ENCODE results near the gene GAK.
"Not testable (repeated sequence)": the region's sequence is repeated elsewhere in the genome, so short reads cannot be mapped to it uniquely, and the experiment has no call there.

The GAK gene

GRCh38 chr4:931960-932712, at the start of gene GAK, which contains the start of gene TMEM175:
Gene GAK (minus strand): TSS chr4:932316. CDS start chr4:932187, 129 bp downstream.
Gene TMEM175 (plus strand): TSS chr4:932460. CDS start chr4:947740, 15,280 bp downstream.
- peak; percentile 76 for DNase-seq

DNA sequence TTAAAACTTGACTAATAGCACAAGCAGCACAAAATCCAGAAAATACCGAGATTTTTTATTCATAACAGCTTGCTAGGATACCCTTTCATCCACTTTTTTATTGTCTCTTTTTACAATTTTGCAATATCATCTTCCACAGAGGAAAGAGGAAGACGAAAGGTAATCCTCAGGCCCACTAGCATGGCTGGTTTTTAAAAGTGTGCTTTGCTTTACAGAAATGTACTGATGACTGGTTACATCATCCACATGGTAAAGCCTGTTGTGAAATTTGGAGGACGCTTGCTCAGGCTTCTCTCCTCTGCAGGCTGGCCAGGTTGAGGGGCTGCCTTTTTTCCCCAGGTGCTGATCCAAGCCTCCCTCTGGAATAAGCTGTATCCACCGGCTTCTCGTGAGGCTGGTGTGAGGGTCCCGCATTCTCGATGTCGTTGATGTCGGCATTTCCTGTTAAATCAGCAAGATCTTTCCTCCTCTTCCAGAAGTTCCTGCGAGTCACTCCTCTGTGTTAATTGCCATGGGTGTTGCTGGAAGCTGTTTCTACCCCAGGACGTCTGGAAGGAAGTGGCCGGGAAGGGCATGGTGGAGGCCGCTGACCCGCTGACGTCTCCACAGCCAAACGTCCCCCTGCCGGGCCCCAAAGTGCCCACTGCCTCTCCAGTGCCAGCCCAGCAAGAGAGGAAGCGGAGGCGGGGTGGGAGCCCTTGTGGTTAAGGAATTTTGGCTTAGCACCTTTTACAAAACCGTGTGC, 47.0 kb upstream of the GAK start:
- DNase-seq, result no peak

GRCh38 chr4:976016-976415, 43.9 kb upstream of the GAK start:
- DNase-seq, result not testable (repeated sequence)

- no peak for DNase-seq
Measured at GRCh38 chr4:974668-975067, 42.6 kb upstream of the GAK start.

GRCh38 chr4:973431-974397, 41.6 kb upstream of the GAK start, which contains the start of gene DGKQ:
Gene DGKQ (minus strand): TSS chr4:973569. CDS start chr4:973482, 87 bp downstream.
- DNase-seq, result peak; percentile 43

- peak; percentile 1 for DNase-seq
Measured at GRCh38 chr4:972651-973424, 40.7 kb upstream of the GAK start.

DNA sequence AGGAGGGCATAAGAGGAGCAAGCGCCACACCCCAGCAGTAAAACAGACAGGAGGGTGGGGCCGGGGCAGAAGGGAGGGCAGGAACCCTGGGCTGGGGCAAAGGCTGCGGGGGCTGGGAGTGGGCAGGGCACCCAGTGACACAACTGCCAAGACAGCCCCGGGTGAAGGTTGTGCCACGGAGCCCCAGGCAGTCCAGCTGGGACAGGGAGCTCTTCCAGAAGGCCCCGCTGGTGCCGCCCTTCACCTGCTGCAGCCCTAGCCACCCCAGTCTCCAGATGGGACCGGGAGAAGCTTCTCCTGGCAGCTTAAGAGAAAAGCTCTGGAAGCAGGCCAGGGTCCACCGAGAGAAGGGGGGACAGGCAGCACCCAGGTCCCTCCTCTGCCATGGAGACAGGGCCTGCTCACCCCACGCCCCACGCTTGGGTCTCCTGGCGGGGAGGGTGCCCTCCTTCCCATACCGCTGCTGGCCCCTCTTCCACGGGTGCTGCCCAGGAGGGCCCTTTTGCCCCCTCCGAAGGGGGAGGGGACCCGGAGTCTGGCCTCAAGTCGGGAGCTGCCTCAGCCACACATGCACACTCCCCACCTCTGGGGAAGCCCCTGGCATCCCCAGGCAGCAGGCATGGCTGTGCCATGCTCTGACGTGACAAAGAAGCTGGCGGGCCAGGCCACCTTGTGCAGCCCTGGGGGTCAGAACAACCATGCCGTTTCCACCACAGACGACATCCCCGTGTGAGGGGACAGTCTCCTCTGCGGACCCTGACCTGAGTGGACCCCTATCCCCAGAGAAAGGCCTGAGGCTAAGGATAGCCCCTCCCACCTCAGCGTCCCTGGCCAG, 39.8 kb upstream of the GAK start:
- peak; percentile 0 for DNase-seq

DNA sequence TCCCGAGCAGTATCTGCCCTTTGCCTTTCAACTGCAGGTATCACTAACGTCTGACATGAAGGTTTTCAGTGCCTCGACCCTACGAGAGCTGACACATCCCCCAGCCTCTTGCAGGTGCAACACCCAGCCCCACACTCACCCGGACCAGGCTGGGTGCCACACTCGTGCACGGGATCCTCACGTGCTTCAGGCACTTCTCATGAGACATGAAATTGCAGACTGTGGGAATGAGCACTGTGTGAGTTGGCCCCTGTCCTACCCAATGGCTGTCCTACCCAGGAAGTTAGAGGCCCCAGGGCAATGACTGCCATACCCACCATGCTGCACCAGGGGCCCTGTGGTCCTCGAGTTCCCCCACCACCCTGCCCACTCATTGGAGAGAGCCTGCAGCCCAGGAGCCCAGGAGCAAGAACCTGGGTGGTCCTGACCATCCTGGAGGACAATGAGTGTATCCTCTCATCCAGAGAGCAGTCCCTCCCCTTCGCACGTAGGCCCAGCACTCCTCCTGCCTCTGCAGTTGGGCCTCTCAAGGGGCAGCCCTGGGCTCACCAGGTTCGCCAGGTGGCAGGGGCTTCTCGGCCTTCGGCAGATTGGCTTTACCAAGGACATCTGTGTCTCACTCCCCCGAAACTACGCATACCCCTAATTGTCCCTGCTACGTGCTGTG, 38.9 kb upstream of the GAK start:
- no peak for DNase-seq

- no peak for DNase-seq
Measured at GRCh38 chr4:970046-970745, 38.1 kb upstream of the GAK start.

GRCh38 chr4:968621-969394, 36.7 kb upstream of the GAK start:
- DNase-seq, result no peak

- DNase-seq, result no peak
Measured at GRCh38 chr4:968221-968620, 36.1 kb upstream of the GAK start.

- no peak for DNase-seq
Measured at GRCh38 chr4:967113-968104, 35.3 kb upstream of the GAK start.

DNA sequence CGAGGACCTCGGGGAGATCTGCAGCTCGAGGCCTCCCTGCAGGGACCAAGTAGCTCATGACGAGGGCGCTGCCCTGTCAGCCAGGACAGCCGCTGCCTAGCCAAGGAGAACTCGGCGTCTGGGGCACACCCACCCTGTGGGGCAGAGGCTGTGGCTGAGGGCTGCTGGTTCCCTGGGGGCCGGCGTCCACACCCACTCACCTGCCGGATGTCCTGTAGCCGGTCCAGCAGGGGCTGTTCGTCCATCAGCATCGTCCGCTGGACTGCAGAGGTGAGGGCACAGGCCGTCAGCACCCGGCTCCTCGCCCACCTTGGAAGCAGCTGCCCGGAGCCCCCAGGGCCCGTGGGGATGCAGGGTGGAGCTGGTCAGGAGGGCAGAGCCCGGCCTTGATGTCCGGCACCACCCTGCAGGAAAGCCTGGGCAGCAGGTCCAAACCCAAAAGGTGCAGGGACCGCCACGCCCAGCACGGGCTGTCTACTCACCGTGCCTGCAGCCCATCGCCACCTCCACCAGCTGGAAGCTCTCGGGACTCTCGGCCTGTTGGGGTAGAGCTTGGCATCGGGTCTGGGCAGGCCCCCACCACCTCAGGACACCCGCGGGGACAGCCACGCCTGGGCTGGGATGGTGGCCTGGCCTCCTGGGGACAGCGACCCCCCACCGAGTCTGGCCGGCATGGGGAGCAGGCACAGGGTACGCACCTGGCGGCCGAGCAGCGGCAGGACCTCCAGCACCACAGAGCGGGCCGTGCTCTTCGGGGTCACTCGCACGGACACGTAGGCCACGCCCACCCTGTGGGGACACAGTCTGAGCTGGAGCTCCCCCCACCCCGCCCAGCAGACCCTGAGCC, 34.4 kb upstream of the GAK start:
- no peak for DNase-seq

DNA sequence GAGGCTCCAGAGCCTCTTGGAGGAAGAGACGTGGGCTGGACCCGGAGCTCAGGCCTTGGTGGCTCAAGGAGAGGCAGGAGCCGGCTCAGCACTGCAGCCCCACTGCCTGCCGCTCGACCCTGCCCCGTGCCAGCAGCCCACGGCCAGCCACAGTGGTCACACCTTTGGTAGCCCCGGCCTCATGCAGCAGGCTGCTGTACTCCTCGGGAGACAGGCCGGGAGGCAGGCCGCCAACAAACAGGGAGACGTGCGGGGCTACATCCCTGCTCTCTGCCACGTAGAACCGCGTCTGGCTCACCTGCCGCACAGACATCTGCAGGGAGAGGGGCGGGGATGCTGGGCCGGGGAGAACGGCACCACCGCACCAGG, 33.6 kb upstream of the GAK start:
- DNase-seq, result no peak

DNA sequence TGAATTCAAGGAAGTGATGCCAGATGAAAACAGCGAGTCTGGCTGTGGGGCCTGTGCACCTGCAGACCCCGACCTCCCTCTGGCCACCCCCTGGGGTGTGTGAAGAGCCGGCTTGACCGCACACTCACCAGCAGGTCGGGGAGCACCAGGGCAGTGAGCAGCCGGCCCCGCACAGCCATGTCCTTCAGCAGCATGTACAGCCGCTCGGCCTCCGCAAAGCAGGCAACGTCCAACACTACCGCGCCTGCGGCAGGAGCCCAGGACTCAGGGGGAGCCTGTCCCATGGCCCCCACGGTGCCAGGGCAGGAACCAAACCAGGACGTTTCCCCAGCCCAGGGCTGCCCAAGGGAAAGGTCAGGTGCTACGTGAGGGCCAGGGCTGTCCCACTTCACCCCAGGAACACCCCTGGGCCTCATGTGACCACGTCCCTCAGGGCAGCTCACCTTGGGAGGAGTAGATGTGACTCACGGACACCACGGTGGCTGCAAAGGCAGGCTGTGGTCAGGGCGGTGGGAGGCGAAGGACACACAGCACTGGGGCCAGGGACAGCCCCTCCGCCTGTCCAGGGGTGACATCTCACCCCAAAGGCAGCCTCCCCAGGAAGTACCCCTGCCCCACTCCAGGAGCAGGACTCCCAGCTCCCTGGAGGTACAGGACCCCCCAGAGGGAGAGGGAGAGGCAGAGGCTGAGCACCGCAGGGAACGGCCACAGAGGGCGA, 33.1 kb upstream of the GAK start:
- no peak for DNase-seq

GRCh38 chr4:964346-965025, 32.4 kb upstream of the GAK start:
- DNase-seq, result no peak

All from NCI-H2171 treated with DMSO at 0.1 percent for 48 hours (cell line).